Endothelial cell of umbilical vein (primary cell): ENCODE data around the gene CRYAB. TPM values are rescaled to one million over a fixed set of nuclear protein-coding genes. Genes with fewer than 3 reads are reported as not detected.
A peak's percentile ranks its signal among the peaks of the same experiment; 100 is the strongest.

Source experiments
- BruUV-seq: library from RNA; stranded (reverse); fragments of 400-500 nt; replicated peaks from 2 replicates; lab custom pipeline; 2021; lab: Mats Ljungman, UMichigan
- CTCF ChIA-PET: fragments of 300-600, 350-600 bp; sonication (Branson Sonifier 250); formaldehyde crosslinking; loops from one replicate; lab custom pipeline; 2021; ENCODE audit warnings: antibody characterized with exemption, inconsistent platforms; lab: Charles Lee
- POLR2A ChIA-PET: fragments of 300-600, 350-600 bp; sonication (Branson Sonifier 250); formaldehyde crosslinking; loops from one replicate; lab custom pipeline; 2021; ENCODE audit warnings: antibody characterized with exemption, inconsistent platforms; lab: Charles Lee
- DNase-seq: peaks from one replicate; pipeline ENCODE4 v3.0.0-alpha.2; 2011; ENCODE audit warnings: low read depth, low spot score
- FAIRE-seq: peaks from 2 replicates; lab custom pipeline; 2011; peaks lifted over from hg19 to GRCh38; lab: Jason Lieb, UNC
- H2AFZ ChIP-seq: 2 replicates; pipeline ENCODE4 v1.6.0; 2012; ENCODE audit warnings: low read depth, low read length, control low read depth, inconsistent platforms
- H3K27ac ChIP-seq: 2 replicates; pipeline ENCODE4 v1.5.1; 2011; ENCODE audit warnings: low read depth, mild to moderate bottlenecking, control low read depth, low read length, moderate library complexity; ENCODE audit not compliant: insufficient read depth
- H3K27me3 ChIP-seq, 2 experiments: 2 replicates each; pipeline versions ENCODE4 v1.6.0 to v1.6.1; 2011; ENCODE audit warnings: low read length in 2 of 2, mixed read lengths in 1 of 2; ENCODE audit not compliant: control insufficient read depth in 2 of 2, insufficient read depth in 2 of 2
- H3K36me3 ChIP-seq, 2 experiments: 2 replicates in 1 of 2; 3 replicates in 1 of 2; pipeline ENCODE4 v1.5.1; 2011; ENCODE audit warnings: low read length in 2 of 2, mild to moderate bottlenecking in 1 of 2, moderate library complexity in 1 of 2; ENCODE audit not compliant: control insufficient read depth in 2 of 2, insufficient read depth in 2 of 2; ENCODE audit errors: extremely low read depth in 1 of 2
- H3K4me1 ChIP-seq: 3 replicates; pipeline ENCODE4 v1.5.1; 2011; ENCODE audit warnings: mild to moderate bottlenecking, low read length; ENCODE audit not compliant: control insufficient read depth, insufficient read depth; ENCODE audit errors: extremely low read depth
- H3K4me2 ChIP-seq: 2 replicates; pipeline ENCODE4 v1.6.1; 2011; ENCODE audit warnings: low read length, control low read depth, mixed read lengths; ENCODE audit not compliant: insufficient read depth
- H3K4me3 ChIP-seq, 3 experiments: fragments of 200-600 bp in 1 of 3; sonication (generic), shearing (Covaris generic) in 1 of 3; replicated peaks in 1 of 3; 2 replicates each; pipeline ENCODE4 v1.5.1; 2011 to 2016; ENCODE audit warnings: control low read depth in 3 of 3, low read length in 3 of 3, mild to moderate bottlenecking in 2 of 3, inconsistent platforms in 1 of 3, low read depth in 1 of 3, moderate library complexity in 1 of 3; ENCODE audit not compliant: insufficient read depth in 1 of 3
- H3K79me2 ChIP-seq: 2 replicates; pipeline ENCODE4 v1.6.0; 2012; ENCODE audit warnings: low read length, inconsistent platforms; ENCODE audit not compliant: control insufficient read depth, insufficient read depth
- H3K9ac ChIP-seq: replicated peaks from 2 replicates; pipeline ENCODE3; 2011; ENCODE audit warnings: low read length, control low read depth; ENCODE audit not compliant: insufficient read depth; ENCODE audit errors: extremely low read depth
- H3K9me1 ChIP-seq: replicated peaks from 3 replicates; pipeline ENCODE4 v1.6.0; 2011; ENCODE audit warnings: mild to moderate bottlenecking, low read length; ENCODE audit not compliant: control insufficient read depth, insufficient read depth; ENCODE audit errors: extremely low read depth
- H3K9me3 ChIP-seq: replicated peaks from 2 replicates; pipeline ENCODE4 v1.5.1; 2012; ENCODE audit warnings: low read length, inconsistent platforms; ENCODE audit not compliant: control insufficient read depth, insufficient read depth
- H4K20me1 ChIP-seq: replicated peaks from 2 replicates; pipeline ENCODE3; 2011; ENCODE audit warnings: mild to moderate bottlenecking, low read length; ENCODE audit not compliant: control insufficient read depth, insufficient read depth; ENCODE audit errors: extremely low read depth
- CTCF ChIP-seq, 2 donors: IDR thresholded peaks; 1 replicate in 1 of 2; 2 replicates in 1 of 2; pipeline ENCODE4 v1.5.1; 2011; ENCODE audit warnings: low read length in 2 of 2, mild to moderate bottlenecking in 2 of 2, moderate library complexity in 2 of 2, control low read depth in 1 of 2, inconsistent platforms in 1 of 2, low read depth in 1 of 2; ENCODE audit not compliant: insufficient read depth in 1 of 2; ENCODE audit errors: extremely low read depth in 1 of 2
- EZH2 ChIP-seq: IDR thresholded peaks from 2 replicates; pipeline ENCODE4 v1.6.1; 2012; ENCODE audit warnings: borderline replicate concordance, low read depth, mild to moderate bottlenecking, moderate library complexity, low read length, inconsistent platforms; ENCODE audit not compliant: severe bottlenecking
- FOS ChIP-seq: IDR thresholded peaks from 2 replicates; pipeline ENCODE4 v1.6.1; 2011; ENCODE audit warnings: mild to moderate bottlenecking, low read length, moderate library complexity, borderline replicate concordance; ENCODE audit not compliant: insufficient read depth
- GATA2 ChIP-seq: IDR thresholded peaks from 2 replicates; pipeline ENCODE4 v1.7.0; 2011; ENCODE audit warnings: low read depth, mild to moderate bottlenecking, moderate library complexity, mixed read lengths, low read length; ENCODE audit not compliant: insufficient read length, insufficient read depth
- JUN ChIP-seq: IDR thresholded peaks from 2 replicates; pipeline ENCODE4 v1.6.1; 2011; ENCODE audit warnings: borderline replicate concordance, low read depth; ENCODE audit not compliant: insufficient read length, insufficient read depth
- MYC ChIP-seq: IDR thresholded peaks from one replicate; pipeline ENCODE4 v1.6.1; 2011; ENCODE audit warnings: mild to moderate bottlenecking, low read depth, low read length
- POLR2A ChIP-seq: IDR thresholded peaks from 2 replicates; pipeline ENCODE4 v1.6.1; 2012; ENCODE audit warnings: low read depth, mild to moderate bottlenecking, control low read depth, low read length
- POLR2AphosphoS5 ChIP-seq: IDR thresholded peaks from 2 replicates; pipeline ENCODE4 v1.6.1; 2012; ENCODE audit warnings: low read depth, mild to moderate bottlenecking, control low read depth, low read length, moderate library complexity; ENCODE audit not compliant: insufficient read depth
- dilution Hi-C: fragments of 300-500 bp; cut with MboI; formaldehyde crosslinking; loops from one replicate; pipeline ENCODE4 v1.15.0; 2019; ENCODE audit warnings: low sequenced_read_pairs; ENCODE audit not compliant: extremely low pct_ligation_motif_present
- intact Hi-C: fragments of 100-400 bp; cut with micrococcal nuclease; formaldehyde crosslinking; loops from one replicate; pipeline ENCODE4 v1.10.0; 2022
- polyA plus RNA-seq, 4 experiments: library from polyadenylated mRNA; depleted of rRNA in 3 of 4; stranded (reverse) in 3 of 4; unstranded in 1 of 4; fragments of >200 nt; gene quantifications; 2 replicates each; pipeline versions ENCODE4 v1.2.1 to v1.2.3, GENCODE V29; 2011 to 2012; ENCODE audit warnings: missing spikeins in 1 of 4
- total RNA-seq: library from RNA; stranded (reverse); gene quantifications from 2 replicates; pipeline ENCODE4 v1.2.3, GENCODE V29; 2021
- TF ChIP-seq, protein P1 (sequence below): IDR thresholded peaks from 2 replicates; pipeline ENCODE4 v1.6.1; 2011; ENCODE audit not compliant: insufficient read depth, insufficient read length

The CRYAB gene
- total and polyA plus RNA-seq, 2 donors (not counting 3 experiments of a cell fraction or from before 2014, with no cell fraction given): 0.48 TPM; not detected in 1

DNA sequence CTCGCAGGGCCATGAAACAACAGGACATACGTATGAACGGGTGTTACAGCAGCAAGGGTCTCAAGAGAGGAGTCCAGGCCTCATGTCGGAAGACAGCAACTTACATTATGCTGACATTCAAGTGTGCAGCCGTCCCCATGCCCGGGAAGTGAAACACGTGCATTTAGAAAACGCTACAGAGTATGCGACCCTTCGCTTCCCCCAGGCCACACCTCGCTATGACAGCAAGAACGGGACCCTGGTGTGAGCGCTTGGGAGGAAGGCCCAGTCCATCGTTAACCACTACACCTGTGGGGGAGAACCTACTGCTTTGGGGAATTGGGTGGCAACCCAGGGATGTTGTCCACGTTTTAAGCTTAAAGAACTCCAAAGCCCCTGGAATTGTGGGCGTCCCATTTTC is 14.4 kb upstream of the CRYAB start:
- intact Hi-C loops: loop anchor here (2.0 to 5.0 kb wide), 6 partner anchors 49 to 355 kb away; partner anchors contain the start of genes ALG9, BCO2, SDHD and SIK2
- CTCF ChIA-PET: interaction anchor here (1.0 to 2.1 kb wide), 12 partner anchors 8 to 97 kb away, joined by 4 to 36 read pairs (median 6); partner anchors contain the start of gene DIXDC1
- FAIRE-seq: no peak

GRCh38 chr11:111923951-111924350 is 12.4 kb upstream of the CRYAB start:
- ChIA-PET CTCF (interaction anchor here (0.9 to 1.2 kb wide), 4 partner anchors 9 to 58 kb away, joined by 3 read pairs; partner anchors contain the start of gene ALG9), POLR2A (no interaction called here)
- Histone ChIP-seq H3K79me2 (no peaks in the 10 kb centered on the region), H3K36me3 (no peaks in the 10 kb centered on the region), H3K27ac (peak overlapping the region; percentile 59), H2AFZ (peak overlapping the region; percentile 89), H3K9me1 (no peaks in the 10 kb centered on the region), H4K20me1 (no peaks in the 10 kb centered on the region), H3K4me1 (peaks cover 28% of the 10 kb centered on the region), H3K27me3 (no peaks in the 10 kb centered on the region), H3K4me3 (no peak overlapping the region), H3K4me2 (peak overlapping the region; percentile 17), H3K9ac (peak overlapping the region; percentile 34), H3K9me3 (no peaks in the 10 kb centered on the region)
- no peak for FAIRE-seq
- TF ChIP-seq CTCF (IDR thresholded peaks at IDR 0.05; ENCODE audit: extremely low read depth in 1 of 2, insufficient read depth in 1 of 2, low read depth in 1 of 2, low read length in 2 of 2): no peak
- no peak for TF ChIP-seq POLR2AphosphoS5
- TF ChIP-seq MYC: no peak
- no peak for TF ChIP-seq GATA2
- no peak for TF ChIP-seq FOS
- TF ChIP-seq EZH2: no peak
- TF ChIP-seq, protein P1, sequence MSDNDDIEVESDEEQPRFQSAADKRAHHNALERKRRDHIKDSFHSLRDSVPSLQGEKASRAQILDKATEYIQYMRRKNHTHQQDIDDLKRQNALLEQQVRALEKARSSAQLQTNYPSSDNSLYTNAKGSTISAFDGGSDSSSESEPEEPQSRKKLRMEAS: no peak
- no peak for TF ChIP-seq POLR2A
- no peak for TF ChIP-seq JUN
- BruUV-seq: no TSS peak
- dilution Hi-C loops: no loop called here
- intact Hi-C loops: no loop called here
- no peak for DNase-seq

More for the DNA sequence above, 14.4 kb upstream of the CRYAB start:
- DNase-seq: no peak
- H3K9ac ChIP-seq: no peak overlapping the region
- peak overlapping the region; percentile 75 for H3K4me2 ChIP-seq
- peak overlapping the region; percentile 98 for H2AFZ ChIP-seq
- TF ChIP-seq, protein P1: no peak
- no peak for TF ChIP-seq GATA2
- TF ChIP-seq FOS: no peak
- TF ChIP-seq MYC: no peak
- TF ChIP-seq POLR2A: no peak
- no peaks in the 10 kb centered on the region for H3K9me3 ChIP-seq
- H3K27ac ChIP-seq: peak overlapping the region; percentile 98
- no peaks in the 10 kb centered on the region for H3K9me1 ChIP-seq
- H4K20me1 ChIP-seq: no peaks in the 10 kb centered on the region
- H3K79me2 ChIP-seq: no peaks in the 10 kb centered on the region
- no peaks in the 10 kb centered on the region for H3K27me3 ChIP-seq
- H3K4me1 ChIP-seq: peaks cover 28% of the 10 kb centered on the region
- POLR2A ChIA-PET: interaction anchor here (0.6 to 1.3 kb wide), 3 partner anchors 7 to 107 kb away, joined by 3 read pairs; partner anchors contain the start of gene C11orf52
- H3K36me3 ChIP-seq: no peaks in the 10 kb centered on the region
- dilution Hi-C loops: no loop called here
- H3K4me3 ChIP-seq: no peak overlapping the region
- no TSS peak for BruUV-seq
